ES-I3 (cell line): ENCODE measurements around the gene VMP1.
"Not testable (repeated sequence)": the region's sequence is repeated elsewhere in the genome, so short reads cannot be mapped to it uniquely, and the experiment has no call there.

Source experiments
- H3K36me3 ChIP-seq: 2 replicates; pipeline ENCODE4 v1.6.1; 2013; ENCODE audit warnings: mild to moderate bottlenecking, low read length, control low read depth, moderate library complexity; ENCODE audit not compliant: insufficient read depth
- H3K4me1 ChIP-seq: 2 replicates; pipeline ENCODE4 v1.6.1; 2013; ENCODE audit warnings: mild to moderate bottlenecking, control low read depth, low read length; ENCODE audit not compliant: insufficient read depth
- H3K9ac ChIP-seq: 2 replicates; pipeline ENCODE4 v1.6.1; 2013; ENCODE audit warnings: low read depth, mild to moderate bottlenecking, low read length, moderate library complexity
- H3K9me3 ChIP-seq: 2 replicates; pipeline ENCODE4 v1.6.1; 2013; ENCODE audit warnings: mild to moderate bottlenecking, low read length, moderate library complexity; ENCODE audit not compliant: control insufficient read depth, insufficient read depth

The VMP1 gene

GRCh38 chr17:59863616-59864015 is 156.2 kb downstream of the VMP1 start:
- Histone ChIP-seq H3K9me3 (no peaks in the 10 kb centered on the region), H3K9ac (no peak overlapping the region), H3K4me1 (peaks cover 4% of the 10 kb centered on the region; the same call in 1 of the 2 replicates), H3K36me3 (peaks cover 15% of the 10 kb centered on the region)

- Histone ChIP-seq H3K4me1 (peaks cover 4% of the 10 kb centered on the region; the same call in 1 of the 2 replicates), H3K36me3 (peaks cover 4% of the 10 kb centered on the region), H3K9ac (no peak overlapping the region), H3K9me3 (no peaks in the 10 kb centered on the region)
These were observed 162.4 kb downstream of the VMP1 start for GRCh38 chr17:59869941-59870218.

GRCh38 chr17:59870482-59870881 is 163.0 kb downstream of the VMP1 start:
- Histone ChIP-seq H3K4me1 (peaks cover 4% of the 10 kb centered on the region; the same call in 1 of the 2 replicates), H3K36me3 (peaks cover 3% of the 10 kb centered on the region), H3K9me3 (no peaks in the 10 kb centered on the region), H3K9ac (no peak overlapping the region)

- Histone ChIP-seq H3K36me3 (peaks cover 3% of the 10 kb centered on the region), H3K9ac (no peak overlapping the region), H3K9me3 (no peaks in the 10 kb centered on the region), H3K4me1 (peaks cover 4% of the 10 kb centered on the region; the same call in 1 of the 2 replicates)
These were observed 164.9 kb downstream of the VMP1 start for GRCh38 chr17:59872351-59872750.

- not testable (repeated sequence) for H3K4me1 ChIP-seq, H3K9ac ChIP-seq, H3K36me3 ChIP-seq, H3K9me3 ChIP-seq
These were observed 166.0 kb downstream of the VMP1 start for GRCh38 chr17:59873414-59873813.

- Histone ChIP-seq H3K36me3 (peaks cover 7% of the 10 kb centered on the region), H3K9ac (no peak overlapping the region), H3K9me3 (no peaks in the 10 kb centered on the region), H3K4me1 (no peaks in the 10 kb centered on the region)
These were observed 166.9 kb downstream of the VMP1 start for GRCh38 chr17:59874376-59874775.

GRCh38 chr17:59876107-59876506 is 168.7 kb downstream of the VMP1 start:
- Histone ChIP-seq H3K9me3 (no peaks in the 10 kb centered on the region), H3K9ac (no peak overlapping the region), H3K36me3 (peaks cover 7% of the 10 kb centered on the region)

GRCh38 chr17:59877965-59878364 is 170.5 kb downstream of the VMP1 start:
- Histone ChIP-seq H3K4me1 (no peaks in the 10 kb centered on the region), H3K36me3 (peaks cover 7% of the 10 kb centered on the region), H3K9me3 (no peaks in the 10 kb centered on the region), H3K9ac (no peak overlapping the region)

More at GRCh38 chr17:59876107-59876506, 168.7 kb downstream of the VMP1 start:
- H3K4me1 ChIP-seq: no peaks in the 10 kb centered on the region

- Histone ChIP-seq H3K36me3 (peaks cover 7% of the 10 kb centered on the region), H3K9ac (no peak overlapping the region), H3K9me3 (no peaks in the 10 kb centered on the region), H3K4me1 (no peaks in the 10 kb centered on the region)
These were observed 171.2 kb downstream of the VMP1 start for GRCh38 chr17:59878624-59879023.

- Histone ChIP-seq H3K9me3 (no peaks in the 10 kb centered on the region), H3K9ac (no peak overlapping the region), H3K4me1 (no peaks in the 10 kb centered on the region), H3K36me3 (peaks cover 14% of the 10 kb centered on the region)
These were observed 177.4 kb downstream of the VMP1 start for GRCh38 chr17:59884861-59885260.

GRCh38 chr17:59888145-59888750 is 180.8 kb downstream of the VMP1 start:
- peaks cover 14% of the 10 kb centered on the region for H3K36me3 ChIP-seq
- H3K4me1 ChIP-seq: no peaks in the 10 kb centered on the region
- no peak overlapping the region for H3K9ac ChIP-seq
- H3K9me3 ChIP-seq: no peaks in the 10 kb centered on the region

GRCh38 chr17:59890720-59891119 is 183.3 kb downstream of the VMP1 start:
- no peak overlapping the region for H3K9ac ChIP-seq
- H3K4me1 ChIP-seq: peaks cover 9% of the 10 kb centered on the region; the same call in 1 of the 2 replicates
- H3K36me3 ChIP-seq: peaks cover 4% of the 10 kb centered on the region; the same call in 1 of the 2 replicates
- no peaks in the 10 kb centered on the region for H3K9me3 ChIP-seq
